GM12878 (cell line): ENCODE results near the gene MPPED1. TPM values are rescaled to one million over a fixed set of nuclear protein-coding genes. Genes with fewer than 3 reads are reported as not detected.

Experiments
- ATAC-seq: fragments of 200-7000 bp; cut with Tn5 transposase; 3 replicates; pipeline ENCODE4 v1.9.1; 2020; ENCODE audit warnings: mild to moderate bottlenecking, moderate library complexity
- BruUV-seq: library from RNA; stranded (reverse); fragments of 400-500 nt; replicated peaks from 2 replicates; lab custom pipeline; 2021; lab: Mats Ljungman, UMichigan
- CTCF ChIA-PET: fragments of 300-600 bp; sonication (Branson Sonifier 250); formaldehyde crosslinking; extraction: SDS; loops from one replicate; lab custom pipeline; 2021; ENCODE audit warnings: inconsistent platforms; lab: Yijun Ruan, JAX
- POLR2A ChIA-PET: fragments of 350-600 bp; formaldehyde crosslinking; extraction: SDS; loops from one replicate; lab custom pipeline; 2021; ENCODE audit warnings: inconsistent platforms; lab: Charles Lee
- RAD21 ChIA-PET: fragments of 300-600 bp; sonication (Branson Sonifier 250); formaldehyde crosslinking; loops from one replicate; lab custom pipeline; 2023; ENCODE audit warnings: antibody characterized with exemption; ENCODE audit not compliant: unreplicated experiment; lab: Charles Lee
- SMC1A ChIA-PET: fragments of 300-600 bp; sonication (Branson Sonifier 250); formaldehyde crosslinking; loops from one replicate; lab custom pipeline; 2023; ENCODE audit not compliant: unreplicated experiment, uncharacterized antibody; lab: Charles Lee
- DNase-seq: peaks from one replicate; pipeline ENCODE4 v3.0.0-alpha.2; 2011; ENCODE audit warnings: low read depth, low spot score
- FAIRE-seq: peaks from 3 replicates; lab custom pipeline; 2011; peaks lifted over from hg19 to GRCh38; lab: Jason Lieb, UNC
- H2AFZ ChIP-seq: 2 replicates; pipeline ENCODE4 v1.6.0; 2011; ENCODE audit warnings: low read depth, low read length, control low read depth; ENCODE audit not compliant: control insufficient read depth
- H3K27ac ChIP-seq: 2 replicates; pipeline ENCODE4 v1.5.1; 2011; ENCODE audit warnings: control low read depth; ENCODE audit not compliant: control insufficient read depth, insufficient read depth
- H3K27me3 ChIP-seq, 2 experiments: replicated peaks in 1 of 2; 2 replicates each; pipeline versions ENCODE4 v1.6.0 to v1.6.1; 2011; ENCODE audit warnings: low read length in 1 of 2; ENCODE audit not compliant: control insufficient read depth in 2 of 2, insufficient read depth in 2 of 2
- H3K36me3 ChIP-seq, 2 experiments: 2 replicates each; pipeline ENCODE4 v1.5.1; 2011; ENCODE audit warnings: low read length in 1 of 2; ENCODE audit not compliant: control insufficient read depth in 2 of 2, insufficient read depth in 2 of 2
- H3K4me1 ChIP-seq: 2 replicates; pipeline ENCODE4 v1.6.1; 2011; ENCODE audit warnings: mild to moderate bottlenecking, low read length, moderate library complexity, mixed read lengths; ENCODE audit not compliant: control insufficient read depth, insufficient read depth
- H3K4me2 ChIP-seq: 2 replicates; pipeline ENCODE4 v1.6.0; 2011; ENCODE audit warnings: control low read depth; ENCODE audit not compliant: control insufficient read depth, insufficient read depth
- H3K4me3 ChIP-seq: fragments of 200-600 bp; sonication (generic); 2 replicates; pipeline ENCODE4 v1.5.1; 2016
- H3K79me2 ChIP-seq: 2 replicates; pipeline ENCODE4 v1.6.0; 2011; ENCODE audit warnings: low read length; ENCODE audit not compliant: control insufficient read depth, insufficient read depth
- H3K9ac ChIP-seq: 2 replicates; pipeline ENCODE4 v1.8.0; 2011; ENCODE audit warnings: low read length, control low read depth, mixed read lengths; ENCODE audit not compliant: control insufficient read depth, insufficient read depth
- H3K9me3 ChIP-seq: replicated peaks from 3 replicates; pipeline ENCODE4 v1.5.1; 2011; ENCODE audit warnings: mild to moderate bottlenecking, low read length; ENCODE audit not compliant: control insufficient read depth, insufficient read depth
- H4K20me1 ChIP-seq: 2 replicates; pipeline ENCODE4 v1.6.0; 2011; ENCODE audit not compliant: control insufficient read depth, insufficient read depth
- ATF7 ChIP-seq: fragments of 450-650 bp; IDR thresholded peaks from 2 replicates; pipeline ENCODE4 v1.6.1; 2016; ENCODE audit warnings: low read depth, mild to moderate bottlenecking
- BACH1 ChIP-seq: fragments of 450-650 bp; IDR thresholded peaks from 2 replicates; pipeline ENCODE4 v1.6.1; 2017; ENCODE audit warnings: mild to moderate bottlenecking, borderline replicate concordance
- BHLHE40 ChIP-seq, 2 experiments: fragments of 450-650 bp in 1 of 2; IDR thresholded peaks; 2 replicates each; pipeline ENCODE4 v1.6.1; 2011 to 2017; ENCODE audit warnings: low read depth in 2 of 2, borderline replicate concordance in 1 of 2, improper control_type of control experiment in 1 of 2, low read length in 1 of 2, mild to moderate bottlenecking in 1 of 2
- CHD1 ChIP-seq: IDR thresholded peaks from 2 replicates; pipeline ENCODE4 v1.6.1; 2012; ENCODE audit warnings: low read depth, low read length, improper control_type of control experiment
- NR2F1 ChIP-seq: fragments of 450-650 bp; conservative IDR thresholded peaks from 2 replicates; pipeline ENCODE4 v1.6.1; 2017; ENCODE audit warnings: mild to moderate bottlenecking
- NRF1 ChIP-seq: conservative IDR thresholded peaks from 2 replicates; pipeline ENCODE4 v1.6.1; 2011; ENCODE audit warnings: mild to moderate bottlenecking, low read depth, low read length, improper control_type of control experiment
- POLR2A ChIP-seq: IDR thresholded peaks from 2 replicates; pipeline ENCODE4 v1.6.1; 2011; ENCODE audit warnings: low read depth, mild to moderate bottlenecking, low read length
- POLR2AphosphoS2 ChIP-seq: IDR thresholded peaks from 2 replicates; pipeline ENCODE4 v1.6.1; 2011; ENCODE audit warnings: low read depth, mild to moderate bottlenecking, low read length, improper control_type of control experiment, moderate library complexity
- RB1 ChIP-seq: fragments of 450-650 bp; formaldehyde crosslinking; IDR thresholded peaks from 2 replicates; pipeline ENCODE4 v1.6.1; 2017; ENCODE audit warnings: mild to moderate bottlenecking, borderline replicate concordance
- SMC3 ChIP-seq: IDR thresholded peaks from 2 replicates; pipeline ENCODE4 v1.6.1; 2011; ENCODE audit warnings: low read length, improper control_type of control experiment, borderline replicate concordance
- WRNIP1 ChIP-seq: IDR thresholded peaks from 2 replicates; pipeline ENCODE4 v1.6.1; 2011; ENCODE audit warnings: low read depth, low read length, improper control_type of control experiment, borderline replicate concordance
- YY1 ChIP-seq: IDR thresholded peaks from 2 replicates; pipeline ENCODE4 v1.6.1; 2011; ENCODE audit warnings: low read depth, mild to moderate bottlenecking, low read length
- WGBS: methylation state at CpG from one replicate; pipeline ENCODE4 v1.1.6; 2016; ENCODE audit warnings: low lambda C conversion rate; ENCODE audit not compliant: insufficient replicate concordance, insufficient coverage; ENCODE audit errors: missing lambda C conversion rate; 5-methylcytosine and 5-hydroxymethylcytosine counted together
- in situ Hi-C: fragments of 300-500 bp; cut with MboI; formaldehyde crosslinking; loops from 9 replicates; pipeline ENCODE4 v1.14.3; 2018; ENCODE audit warnings: mixed read lengths
- intact Hi-C: fragments of 100-400 bp; cut with micrococcal nuclease; formaldehyde crosslinking; loops from one replicate; pipeline ENCODE4 v1.14.2; 2022; ENCODE audit not compliant: unreplicated experiment
- polyA plus RNA-seq, 11 experiments: library from polyadenylated mRNA; depleted of rRNA in 4 of 11; unstranded in 6 of 11; stranded (reverse) in 5 of 11; fragments of >200 nt; fragmentation: Nextera tagmentation in 4 of 11; fragmentation: Illumina TruSeq in 1 of 11; extraction: Ambion mirVana in 4 of 11; extraction: Trizol in 1 of 11; gene quantifications; 1 replicate in 1 of 11; 2 replicates in 10 of 11; pipeline versions ENCODE4 v1.2.1 to v1.2.3, GENCODE V29; 2011 to 2016; ENCODE audit warnings: inconsistent platforms in 2 of 11, missing spikeins in 2 of 11, low read depth in 1 of 11
- total RNA-seq, 4 experiments: library from RNA; depleted of rRNA in 3 of 4; stranded (reverse); fragments of >200 nt in 3 of 4; fragmentation: Illumina TruSeq in 1 of 4; extraction: Trizol in 1 of 4; gene quantifications; 2 replicates each; pipeline versions ENCODE4 v1.2.1 to v1.2.3, GENCODE V29; 2013 to 2021
- TF ChIP-seq, protein P1 (sequence below): fragments of 450-650 bp; IDR thresholded peaks from 2 replicates; pipeline ENCODE4 v1.6.1; 2017; ENCODE audit warnings: mild to moderate bottlenecking, moderate library complexity
- TF ChIP-seq, protein P2 (sequence below): IDR thresholded peaks from 2 replicates; pipeline ENCODE4 v1.6.1; 2012; ENCODE audit warnings: low read depth, low read length, improper control_type of control experiment
- TF ChIP-seq, protein P3 (sequence below): fragments of 450-650 bp; IDR thresholded peaks from 2 replicates; pipeline ENCODE4 v1.6.1; 2018; ENCODE audit warnings: borderline replicate concordance, mild to moderate bottlenecking; ENCODE audit not compliant: partially characterized antibody

The MPPED1 gene
- total and polyA plus RNA-seq, 10 of the 15 experiments (the other 5 are each of a cell fraction or from before 2014, with no cell fraction given), result 0.11 TPM; not detected in 9

DNA sequence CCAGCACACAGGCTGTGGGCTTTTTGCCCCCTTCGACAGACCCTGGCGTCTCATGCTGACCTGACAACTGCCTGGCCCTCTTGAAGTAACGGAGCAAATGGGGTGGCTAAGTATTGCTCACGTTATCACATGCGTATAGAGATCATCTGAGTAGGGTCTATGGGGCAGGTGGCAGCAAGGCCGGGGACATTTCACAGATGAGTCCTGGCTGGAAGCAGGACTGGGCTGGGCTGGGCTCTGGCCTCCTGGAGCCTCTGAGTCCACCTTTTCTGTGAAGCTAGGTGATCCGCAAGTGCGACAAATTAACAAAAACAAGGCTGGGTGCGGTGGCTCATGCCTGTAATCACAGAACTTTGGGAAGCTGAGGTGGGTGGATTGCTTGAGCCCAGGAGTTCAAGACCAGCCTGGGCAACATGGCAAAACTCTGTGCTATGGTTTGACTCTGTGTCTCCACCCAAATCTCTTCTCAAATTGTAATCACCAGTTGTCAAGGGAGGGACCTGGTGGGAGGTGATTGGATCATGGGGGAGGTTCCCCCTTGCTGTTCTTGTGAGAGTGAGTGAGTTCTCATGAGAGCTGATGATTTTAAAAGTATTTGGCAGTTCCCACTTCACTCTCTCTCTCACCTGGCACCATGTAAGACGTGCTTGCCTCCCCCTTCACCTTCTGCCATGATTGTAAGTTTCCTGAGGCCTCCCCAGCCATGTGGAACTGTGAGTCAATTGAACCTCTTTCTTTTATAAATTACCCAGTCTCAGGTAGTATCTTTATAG, 122.0 kb downstream of the MPPED1 start (continued):
- TF ChIP-seq, protein P1, sequence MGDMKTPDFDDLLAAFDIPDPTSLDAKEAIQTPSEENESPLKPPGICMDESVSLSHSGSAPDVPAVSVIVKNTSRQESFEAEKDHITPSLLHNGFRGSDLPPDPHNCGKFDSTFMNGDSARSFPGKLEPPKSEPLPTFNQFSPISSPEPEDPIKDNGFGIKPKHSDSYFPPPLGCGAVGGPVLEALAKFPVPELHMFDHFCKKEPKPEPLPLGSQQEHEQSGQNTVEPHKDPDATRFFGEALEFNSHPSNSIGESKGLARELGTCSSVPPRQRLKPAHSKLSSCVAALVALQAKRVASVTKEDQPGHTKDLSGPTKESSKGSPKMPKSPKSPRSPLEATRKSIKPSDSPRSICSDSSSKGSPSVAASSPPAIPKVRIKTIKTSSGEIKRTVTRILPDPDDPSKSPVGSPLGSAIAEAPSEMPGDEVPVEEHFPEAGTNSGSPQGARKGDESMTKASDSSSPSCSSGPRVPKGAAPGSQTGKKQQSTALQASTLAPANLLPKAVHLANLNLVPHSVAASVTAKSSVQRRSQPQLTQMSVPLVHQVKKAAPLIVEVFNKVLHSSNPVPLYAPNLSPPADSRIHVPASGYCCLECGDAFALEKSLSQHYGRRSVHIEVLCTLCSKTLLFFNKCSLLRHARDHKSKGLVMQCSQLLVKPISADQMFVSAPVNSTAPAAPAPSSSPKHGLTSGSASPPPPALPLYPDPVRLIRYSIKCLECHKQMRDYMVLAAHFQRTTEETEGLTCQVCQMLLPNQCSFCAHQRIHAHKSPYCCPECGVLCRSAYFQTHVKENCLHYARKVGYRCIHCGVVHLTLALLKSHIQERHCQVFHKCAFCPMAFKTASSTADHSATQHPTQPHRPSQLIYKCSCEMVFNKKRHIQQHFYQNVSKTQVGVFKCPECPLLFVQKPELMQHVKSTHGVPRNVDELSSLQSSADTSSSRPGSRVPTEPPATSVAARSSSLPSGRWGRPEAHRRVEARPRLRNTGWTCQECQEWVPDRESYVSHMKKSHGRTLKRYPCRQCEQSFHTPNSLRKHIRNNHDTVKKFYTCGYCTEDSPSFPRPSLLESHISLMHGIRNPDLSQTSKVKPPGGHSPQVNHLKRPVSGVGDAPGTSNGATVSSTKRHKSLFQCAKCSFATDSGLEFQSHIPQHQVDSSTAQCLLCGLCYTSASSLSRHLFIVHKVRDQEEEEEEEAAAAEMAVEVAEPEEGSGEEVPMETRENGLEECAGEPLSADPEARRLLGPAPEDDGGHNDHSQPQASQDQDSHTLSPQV, result no peak
- TF ChIP-seq POLR2AphosphoS2 (no peak), RB1 (no peak)

DNA sequence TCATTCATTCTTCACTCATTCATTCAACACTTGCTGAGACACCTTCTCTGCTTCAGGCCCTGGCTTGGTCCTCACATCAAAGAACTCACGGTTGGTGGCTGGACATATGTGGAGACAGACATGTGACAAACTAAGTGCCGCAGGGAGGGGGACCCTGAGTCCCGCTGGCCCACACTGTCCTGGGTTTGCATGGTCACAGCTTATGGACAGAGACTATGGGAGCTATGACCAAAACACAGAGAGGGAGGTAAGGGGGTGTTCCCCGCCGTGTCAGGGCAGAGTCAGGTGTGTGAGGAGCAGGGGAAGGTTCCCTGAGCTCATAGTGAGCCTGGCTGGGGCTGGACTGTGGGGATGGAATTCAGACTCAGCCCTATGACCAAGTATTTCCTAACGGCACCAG, 123.1 kb downstream of the MPPED1 start:
- intact Hi-C loops, result no loop called here
- ATAC-seq, result no peak
- no peak for TF ChIP-seq YY1
- TF ChIP-seq, protein P2, sequence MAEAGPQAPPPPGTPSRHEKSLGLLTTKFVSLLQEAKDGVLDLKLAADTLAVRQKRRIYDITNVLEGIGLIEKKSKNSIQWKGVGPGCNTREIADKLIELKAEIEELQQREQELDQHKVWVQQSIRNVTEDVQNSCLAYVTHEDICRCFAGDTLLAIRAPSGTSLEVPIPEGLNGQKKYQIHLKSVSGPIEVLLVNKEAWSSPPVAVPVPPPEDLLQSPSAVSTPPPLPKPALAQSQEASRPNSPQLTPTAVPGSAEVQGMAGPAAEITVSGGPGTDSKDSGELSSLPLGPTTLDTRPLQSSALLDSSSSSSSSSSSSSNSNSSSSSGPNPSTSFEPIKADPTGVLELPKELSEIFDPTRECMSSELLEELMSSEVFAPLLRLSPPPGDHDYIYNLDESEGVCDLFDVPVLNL, result no peak
- no peak for TF ChIP-seq ATF7
- no peak for TF ChIP-seq BHLHE40 (IDR thresholded peaks at IDR 0.05; ENCODE audit: borderline replicate concordance in 1 of 2, low read depth in 2 of 2, low read length in 1 of 2)
- TF ChIP-seq WRNIP1, result no peak
- TF ChIP-seq NRF1, result no peak
- no peak for TF ChIP-seq SMC3
- TF ChIP-seq NR2F1, result no peak
- TF ChIP-seq CHD1, result no peak
- TF ChIP-seq, protein P3, sequence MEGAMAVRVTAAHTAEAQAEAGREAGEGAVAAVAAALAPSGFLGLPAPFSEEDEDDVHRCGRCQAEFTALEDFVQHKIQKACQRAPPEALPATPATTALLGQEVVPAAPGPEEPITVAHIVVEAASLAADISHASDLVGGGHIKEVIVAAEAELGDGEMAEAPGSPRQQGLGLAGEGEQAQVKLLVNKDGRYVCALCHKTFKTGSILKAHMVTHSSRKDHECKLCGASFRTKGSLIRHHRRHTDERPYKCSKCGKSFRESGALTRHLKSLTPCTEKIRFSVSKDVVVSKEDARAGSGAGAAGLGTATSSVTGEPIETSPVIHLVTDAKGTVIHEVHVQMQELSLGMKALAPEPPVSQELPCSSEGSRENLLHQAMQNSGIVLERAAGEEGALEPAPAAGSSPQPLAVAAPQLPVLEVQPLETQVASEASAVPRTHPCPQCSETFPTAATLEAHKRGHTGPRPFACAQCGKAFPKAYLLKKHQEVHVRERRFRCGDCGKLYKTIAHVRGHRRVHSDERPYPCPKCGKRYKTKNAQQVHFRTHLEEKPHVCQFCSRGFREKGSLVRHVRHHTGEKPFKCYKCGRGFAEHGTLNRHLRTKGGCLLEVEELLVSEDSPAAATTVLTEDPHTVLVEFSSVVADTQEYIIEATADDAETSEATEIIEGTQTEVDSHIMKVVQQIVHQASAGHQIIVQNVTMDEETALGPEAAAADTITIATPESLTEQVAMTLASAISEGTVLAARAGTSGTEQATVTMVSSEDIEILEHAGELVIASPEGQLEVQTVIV, result no peak
- no peak for TF ChIP-seq BACH1
- TF ChIP-seq POLR2A, result no peak

More for the DNA sequence above, 123.1 kb downstream of the MPPED1 start:
- no peak for FAIRE-seq
- Histone ChIP-seq H3K4me2 (no peak overlapping the region), H3K27me3 (no peaks in the 10 kb centered on the region; a peak in 1 of 4 replicates), H3K4me1 (no peaks in the 10 kb centered on the region), H2AFZ (no peak overlapping the region), H3K79me2 (no peaks in the 10 kb centered on the region), H3K4me3 (no peak overlapping the region), H3K27ac (no peak overlapping the region), H4K20me1 (no peaks in the 10 kb centered on the region), H3K9me3 (no peaks in the 10 kb centered on the region), H3K9ac (no peak overlapping the region), H3K36me3 (no peaks in the 10 kb centered on the region)
- 19% methylated on average over 6 of the region's 6 CpGs for WGBS
- CTCF ChIA-PET, result no interaction called here
- RAD21 ChIA-PET, result no interaction called here
- no peak for DNase-seq
- POLR2A ChIA-PET, result no interaction called here
- in situ Hi-C loops, result no loop called here
- BruUV-seq, result no TSS peak
- SMC1A ChIA-PET, result no interaction called here
